Measurements from ENCODE around the gene EIF4E1B.

The EIF4E1B gene

DNA sequence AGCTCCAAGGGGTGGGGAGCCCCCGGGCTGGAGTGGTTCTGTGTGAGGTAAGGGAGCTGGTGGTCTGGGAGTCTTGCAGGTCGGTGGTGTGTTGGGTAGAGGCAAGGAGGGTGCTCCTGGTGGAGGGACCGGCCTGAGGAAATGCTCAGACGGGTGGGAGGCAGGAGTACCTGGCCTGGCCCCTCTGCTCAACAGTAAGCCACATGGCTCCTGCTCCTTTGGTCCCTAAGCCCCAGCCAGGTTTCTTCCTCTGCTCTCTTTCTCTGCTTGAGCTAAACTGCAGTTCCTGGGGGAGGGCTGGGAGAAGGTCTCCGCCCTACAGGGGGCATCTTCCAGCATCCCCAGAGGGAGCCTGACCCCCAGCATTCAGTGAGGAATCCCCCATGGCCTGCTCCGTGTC lies 34.0 kb downstream of the EIF4E1B start:
- H2BK5ac ChIP-seq (ENCODE audit: low read depth, low read length, poor library complexity), result no peak overlapping the region
- H3K27ac ChIP-seq (ENCODE audit: low read depth, low read length), result no peak overlapping the region
- no peak overlapping the region for H2AFZ ChIP-seq (ENCODE audit: insufficient read depth, low read length, poor library complexity)
- H3K4me3 ChIP-seq (ENCODE audit: low read depth, low read length), result no peak overlapping the region
- H2BK12ac ChIP-seq (ENCODE audit: low read length), result no peak overlapping the region
- H2BK120ac ChIP-seq (ENCODE audit: insufficient read depth, low read length, poor library complexity), result no peak overlapping the region
- no peaks in the 10 kb centered on the region for H3K36me3 ChIP-seq (ENCODE audit: control insufficient read depth in 1 of 2, insufficient read depth in 2 of 2, low read length in 2 of 2)
- no CpG with 5 or more reads among the region's 6 CpGs for WGBS (ENCODE audit: extremely low coverage, insufficient coverage, insufficient read length)
- H3K79me1 ChIP-seq (ENCODE audit: low read length), result no peaks in the 10 kb centered on the region
- H3K9ac ChIP-seq (ENCODE audit: low read length), result no peak overlapping the region
- no peaks in the 10 kb centered on the region for H3K4me1 ChIP-seq (ENCODE audit: control insufficient read depth in 1 of 2, insufficient read depth in 2 of 2, low read length in 2 of 2)
- H4K8ac ChIP-seq (ENCODE audit: low read depth, low read length), result no peak overlapping the region
- no peak overlapping the region for H3K4me2 ChIP-seq (ENCODE audit: low read length)
- no peak overlapping the region for H3K14ac ChIP-seq (ENCODE audit: low read length)
- H3K9me3 ChIP-seq (ENCODE audit: insufficient read depth, low read depth, low read length), result no peaks in the 10 kb centered on the region
- no peaks in the 10 kb centered on the region for H3K27me3 ChIP-seq (ENCODE audit: insufficient read depth, low read length)
- no peak for DNase-seq
- H3K23ac ChIP-seq (ENCODE audit: low read length), result no peak overlapping the region
- no peak overlapping the region for H2AK5ac ChIP-seq (ENCODE audit: low read length)
- no peaks in the 10 kb centered on the region for H3K79me2 ChIP-seq (ENCODE audit: control insufficient read depth, insufficient read depth, low read length, poor library complexity)
- no peak overlapping the region for H4K91ac ChIP-seq (ENCODE audit: low read depth, low read length)
- no peak overlapping the region for H4K12ac ChIP-seq (ENCODE audit: low read depth, low read length)
- H3K18ac ChIP-seq (ENCODE audit: low read length), result no peak overlapping the region
- H3K4ac ChIP-seq (ENCODE audit: low read depth, low read length), result no peak overlapping the region

DNA sequence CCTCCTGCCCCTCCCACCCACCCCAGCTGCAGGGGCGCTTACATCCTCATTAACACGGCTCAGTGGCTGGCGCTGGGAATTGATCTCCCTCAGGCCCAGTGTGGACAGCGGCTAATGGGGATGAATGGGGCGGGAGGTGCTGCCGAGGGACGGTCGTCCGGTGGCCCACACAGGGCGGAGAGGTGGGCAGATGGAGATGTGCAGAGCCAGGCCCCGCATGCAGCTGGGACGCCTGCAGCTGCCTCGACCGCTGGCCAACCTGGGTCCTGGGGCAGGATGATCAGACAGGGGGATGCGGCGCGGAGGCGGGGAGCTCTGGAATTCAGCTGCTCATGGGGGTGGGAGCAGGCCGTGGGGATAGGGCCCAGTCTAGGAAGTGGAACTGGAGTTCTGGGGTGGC lies 34.4 kb downstream of the EIF4E1B start:
- no peak overlapping the region for H3K18ac ChIP-seq (ENCODE audit: low read length)
- H3K27ac ChIP-seq (ENCODE audit: low read depth, low read length), result no peak overlapping the region
- no peak overlapping the region for H4K91ac ChIP-seq (ENCODE audit: low read depth, low read length)
- H3K4ac ChIP-seq (ENCODE audit: low read depth, low read length), result no peak overlapping the region
- no peak overlapping the region for H4K12ac ChIP-seq (ENCODE audit: low read depth, low read length)
- H2BK120ac ChIP-seq (ENCODE audit: insufficient read depth, low read length, poor library complexity), result no peak overlapping the region
- no peak for DNase-seq
- H3K4me3 ChIP-seq (ENCODE audit: low read depth, low read length), result peak overlapping the region; percentile 18
- H3K79me1 ChIP-seq (ENCODE audit: low read length), result no peaks in the 10 kb centered on the region
- H3K4me1 ChIP-seq (ENCODE audit: control insufficient read depth in 1 of 2, insufficient read depth in 2 of 2, low read length in 2 of 2), result no peaks in the 10 kb centered on the region
- H3K9me3 ChIP-seq (ENCODE audit: insufficient read depth, low read depth, low read length), result no peaks in the 10 kb centered on the region
- no peaks in the 10 kb centered on the region for H3K36me3 ChIP-seq (ENCODE audit: control insufficient read depth in 1 of 2, insufficient read depth in 2 of 2, low read length in 2 of 2)
- no peak overlapping the region for H3K4me2 ChIP-seq (ENCODE audit: low read length)
- H2BK5ac ChIP-seq (ENCODE audit: low read depth, low read length, poor library complexity), result no peak overlapping the region
- no peak overlapping the region for H3K23ac ChIP-seq (ENCODE audit: low read length)
- H4K8ac ChIP-seq (ENCODE audit: low read depth, low read length), result no peak overlapping the region
- H3K14ac ChIP-seq (ENCODE audit: low read length), result no peak overlapping the region
- H2AK5ac ChIP-seq (ENCODE audit: low read length), result no peak overlapping the region
- H3K9ac ChIP-seq (ENCODE audit: low read length), result no peak overlapping the region
- no peaks in the 10 kb centered on the region for H3K79me2 ChIP-seq (ENCODE audit: control insufficient read depth, insufficient read depth, low read length, poor library complexity)
- H2BK12ac ChIP-seq (ENCODE audit: low read length), result no peak overlapping the region
- no peak overlapping the region for H2AFZ ChIP-seq (ENCODE audit: insufficient read depth, low read length, poor library complexity)
- no CpG with 5 or more reads among the region's 19 CpGs for WGBS (ENCODE audit: extremely low coverage, insufficient coverage, insufficient read length)
- no peaks in the 10 kb centered on the region for H3K27me3 ChIP-seq (ENCODE audit: insufficient read depth, low read length)

DNA sequence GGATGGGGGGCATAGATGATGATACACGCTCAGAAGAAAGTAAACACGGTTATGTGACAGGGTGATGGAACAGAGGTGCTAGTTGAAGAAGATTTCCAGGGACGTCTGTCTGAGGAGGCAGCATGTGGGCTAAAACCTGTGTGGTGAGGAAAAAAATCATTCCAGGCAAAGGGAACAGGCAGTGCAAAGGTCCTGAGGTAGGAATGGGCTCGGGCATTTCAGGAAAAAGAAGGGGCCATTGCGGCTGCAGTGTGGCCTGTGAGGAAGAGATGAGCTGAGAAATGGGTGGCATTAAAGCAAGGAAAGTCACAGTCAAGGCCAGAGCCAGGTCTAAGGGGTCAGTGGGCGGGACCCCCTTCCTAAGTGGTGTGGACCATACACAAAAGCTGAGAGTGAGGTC lies 35.0 kb downstream of the EIF4E1B start:
- Histone ChIP-seq H3K36me3 (ENCODE audit: control insufficient read depth in 1 of 2, insufficient read depth in 2 of 2, low read length in 2 of 2) (no peaks in the 10 kb centered on the region), H4K91ac (ENCODE audit: low read depth, low read length) (no peak overlapping the region), H3K18ac (ENCODE audit: low read length) (no peak overlapping the region), H3K9me3 (ENCODE audit: insufficient read depth, low read depth, low read length) (no peaks in the 10 kb centered on the region), H2AK5ac (ENCODE audit: low read length) (no peak overlapping the region), H2BK12ac (ENCODE audit: low read length) (no peak overlapping the region), H3K14ac (ENCODE audit: low read length) (no peak overlapping the region), H2BK120ac (ENCODE audit: insufficient read depth, low read length, poor library complexity) (no peak overlapping the region), H3K9ac (ENCODE audit: low read length) (no peak overlapping the region), H4K12ac (ENCODE audit: low read depth, low read length) (no peak overlapping the region), H3K27me3 (ENCODE audit: insufficient read depth, low read length) (no peaks in the 10 kb centered on the region), H3K4me3 (ENCODE audit: low read depth, low read length) (no peak overlapping the region), H3K79me1 (ENCODE audit: low read length) (no peaks in the 10 kb centered on the region), H4K8ac (ENCODE audit: low read depth, low read length) (no peak overlapping the region), H3K23ac (ENCODE audit: low read length) (no peak overlapping the region), H2AFZ (ENCODE audit: insufficient read depth, low read length, poor library complexity) (no peak overlapping the region), H3K79me2 (ENCODE audit: control insufficient read depth, insufficient read depth, low read length, poor library complexity) (no peaks in the 10 kb centered on the region), H3K4ac (ENCODE audit: low read depth, low read length) (no peak overlapping the region), H3K4me1 (ENCODE audit: control insufficient read depth in 1 of 2, insufficient read depth in 2 of 2, low read length in 2 of 2) (no peaks in the 10 kb centered on the region), H2BK5ac (ENCODE audit: low read depth, low read length, poor library complexity) (no peak overlapping the region), H3K4me2 (ENCODE audit: low read length) (no peak overlapping the region), H3K27ac (ENCODE audit: low read depth, low read length) (no peak overlapping the region)
- no peak for DNase-seq
- no CpG with 5 or more reads among the region's 6 CpGs for WGBS (ENCODE audit: extremely low coverage, insufficient coverage, insufficient read length)

- no peak overlapping the region for H3K4me3 ChIP-seq (ENCODE audit: low read depth, low read length)
- H2BK120ac ChIP-seq (ENCODE audit: insufficient read depth, low read length, poor library complexity), result no peak overlapping the region
- no peak overlapping the region for H2BK12ac ChIP-seq (ENCODE audit: low read length)
- H2AK5ac ChIP-seq (ENCODE audit: low read length), result no peak overlapping the region
- no CpG with 5 or more reads among the region's 7 CpGs for WGBS (ENCODE audit: extremely low coverage, insufficient coverage, insufficient read length)
- no peak overlapping the region for H3K14ac ChIP-seq (ENCODE audit: low read length)
- no peak overlapping the region for H3K9ac ChIP-seq (ENCODE audit: low read length)
- no peak overlapping the region for H3K4ac ChIP-seq (ENCODE audit: low read depth, low read length)
- H3K36me3 ChIP-seq (ENCODE audit: control insufficient read depth in 1 of 2, insufficient read depth in 2 of 2, low read length in 2 of 2), result no peaks in the 10 kb centered on the region
- no peaks in the 10 kb centered on the region for H3K9me3 ChIP-seq (ENCODE audit: insufficient read depth, low read depth, low read length)
- no peaks in the 10 kb centered on the region for H3K4me1 ChIP-seq (ENCODE audit: control insufficient read depth in 1 of 2, insufficient read depth in 2 of 2, low read length in 2 of 2)
- H3K79me2 ChIP-seq (ENCODE audit: control insufficient read depth, insufficient read depth, low read length, poor library complexity), result no peaks in the 10 kb centered on the region
- no peak overlapping the region for H2AFZ ChIP-seq (ENCODE audit: insufficient read depth, low read length, poor library complexity)
- no peaks in the 10 kb centered on the region for H3K79me1 ChIP-seq (ENCODE audit: low read length)
- DNase-seq, result no peak
- H4K8ac ChIP-seq (ENCODE audit: low read depth, low read length), result no peak overlapping the region
- H4K12ac ChIP-seq (ENCODE audit: low read depth, low read length), result no peak overlapping the region
- no peak overlapping the region for H3K23ac ChIP-seq (ENCODE audit: low read length)
- no peak overlapping the region for H3K18ac ChIP-seq (ENCODE audit: low read length)
- H3K4me2 ChIP-seq (ENCODE audit: low read length), result no peak overlapping the region
- no peak overlapping the region for H2BK5ac ChIP-seq (ENCODE audit: low read depth, low read length, poor library complexity)
- H3K27ac ChIP-seq (ENCODE audit: low read depth, low read length), result no peak overlapping the region
- no peaks in the 10 kb centered on the region for H3K27me3 ChIP-seq (ENCODE audit: insufficient read depth, low read length)
- H4K91ac ChIP-seq (ENCODE audit: low read depth, low read length), result no peak overlapping the region
Measured at GRCh38 chr5:176667637-176668036, 37.2 kb downstream of the EIF4E1B start.

All from trophoblast cell (in vitro differentiated cells and primary cell).